Cardiac fibroblast (primary cell): ENCODE measurements around the gene U2AF1L4.

Experiments
- DNase-seq, 2 donors: peaks; one replicate each; pipeline versions ENCODE4 v3.0.0 to v3.0.0-alpha.2; 2010; ENCODE audit warnings: low read depth in 2 of 2
- H3K4me3 ChIP-seq, 2 donors: replicated peaks in 1 of 2; 1 replicate in 1 of 2; 2 replicates in 1 of 2; pipeline ENCODE4 v1.5.1; 2011; ENCODE audit warnings: low read depth in 2 of 2, low read length in 2 of 2, mild to moderate bottlenecking in 2 of 2, moderate library complexity in 1 of 2
- TF ChIP-seq, protein P1 (sequence below): IDR thresholded peaks from one replicate; pipeline ENCODE4 v1.5.1; 2011; ENCODE audit warnings: low read depth, mild to moderate bottlenecking, low read length, inconsistent platforms

U2AF1L4 gene

GRCh38 chr19:35756377-35757230 lies 11.4 kb upstream of the U2AF1L4 start, which contains the start of gene HSPB6:
HSPB6 (minus strand) TSS chr19:35757029; CDS start chr19:35757008, 21 bp downstream.
- peak; percentile 83 to 88 for DNase-seq
- H3K4me3 ChIP-seq: peak within 1 kb of the TSS; percentile 58 to 93
- TF ChIP-seq, protein P1, sequence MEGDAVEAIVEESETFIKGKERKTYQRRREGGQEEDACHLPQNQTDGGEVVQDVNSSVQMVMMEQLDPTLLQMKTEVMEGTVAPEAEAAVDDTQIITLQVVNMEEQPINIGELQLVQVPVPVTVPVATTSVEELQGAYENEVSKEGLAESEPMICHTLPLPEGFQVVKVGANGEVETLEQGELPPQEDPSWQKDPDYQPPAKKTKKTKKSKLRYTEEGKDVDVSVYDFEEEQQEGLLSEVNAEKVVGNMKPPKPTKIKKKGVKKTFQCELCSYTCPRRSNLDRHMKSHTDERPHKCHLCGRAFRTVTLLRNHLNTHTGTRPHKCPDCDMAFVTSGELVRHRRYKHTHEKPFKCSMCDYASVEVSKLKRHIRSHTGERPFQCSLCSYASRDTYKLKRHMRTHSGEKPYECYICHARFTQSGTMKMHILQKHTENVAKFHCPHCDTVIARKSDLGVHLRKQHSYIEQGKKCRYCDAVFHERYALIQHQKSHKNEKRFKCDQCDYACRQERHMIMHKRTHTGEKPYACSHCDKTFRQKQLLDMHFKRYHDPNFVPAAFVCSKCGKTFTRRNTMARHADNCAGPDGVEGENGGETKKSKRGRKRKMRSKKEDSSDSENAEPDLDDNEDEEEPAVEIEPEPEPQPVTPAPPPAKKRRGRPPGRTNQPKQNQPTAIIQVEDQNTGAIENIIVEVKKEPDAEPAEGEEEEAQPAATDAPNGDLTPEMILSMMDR: no peak

- peak; percentile 77 to 91 for DNase-seq
- H3K4me3 ChIP-seq: peak overlapping the region; percentile 58 to 65
- TF ChIP-seq, protein P1: no peak
Observed at GRCh38 chr19:35755550-35756376, 10.5 kb upstream of the U2AF1L4 start.

GRCh38 chr19:35755131-35755549 lies 9.9 kb upstream of the U2AF1L4 start:
- DNase-seq: no peak
- H3K4me3 ChIP-seq: peak overlapping the region in 1 of 2 donors; percentile 58
- TF ChIP-seq, protein P1: no peak

DNA sequence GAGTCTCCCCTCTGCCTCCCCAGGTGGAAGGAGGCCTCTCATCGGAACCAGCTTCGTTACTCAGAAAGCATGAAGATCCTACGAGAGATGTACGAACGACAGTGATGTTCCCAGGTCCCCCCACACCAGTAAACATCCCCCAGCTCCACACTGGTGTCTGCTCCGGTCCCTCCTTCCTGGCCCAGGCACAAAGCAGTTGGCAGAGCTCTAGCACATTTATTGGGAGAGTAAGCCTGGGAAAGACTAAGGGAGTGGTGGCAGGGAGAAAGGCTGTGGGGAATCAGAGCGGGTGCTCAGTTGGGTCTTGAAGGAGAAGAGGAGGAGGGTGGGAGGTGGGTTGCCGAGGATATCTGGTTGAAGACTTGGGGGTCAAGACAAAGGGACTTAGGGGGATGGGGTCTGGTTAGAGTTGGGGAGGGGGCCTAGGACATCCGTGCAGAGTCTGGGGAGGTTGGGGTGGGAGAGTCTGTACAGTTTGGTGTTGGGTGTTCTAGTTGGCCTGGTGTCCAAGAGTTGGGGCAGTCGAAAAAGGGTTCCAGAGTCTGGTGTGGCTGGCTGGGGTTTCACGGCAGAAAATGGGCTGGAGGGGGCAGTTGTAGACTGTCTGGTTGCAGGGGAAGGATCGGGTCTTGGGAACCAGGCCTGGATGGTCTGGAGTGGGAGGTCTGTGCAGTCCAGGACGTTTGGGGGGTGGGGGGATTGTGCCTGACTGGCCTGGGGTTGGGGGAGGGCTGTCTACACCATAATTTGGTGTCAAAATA lies 9.3 kb upstream of the U2AF1L4 start:
- TF ChIP-seq, protein P1: no peak
- no peak overlapping the region for H3K4me3 ChIP-seq
- no peak for DNase-seq

GRCh38 chr19:35753634-35754369 lies 8.6 kb upstream of the U2AF1L4 start:
- H3K4me3 ChIP-seq: no peak overlapping the region
- DNase-seq: no peak
- TF ChIP-seq, protein P1: no peak
